ENCODE data around the gene CCL1. TPM values are rescaled to one million over a fixed set of nuclear protein-coding genes. Genes with fewer than 3 reads are reported as not detected.

The CCL1 gene
- total and polyA plus RNA-seq, 12 donors, result not detected

- Histone ChIP-seq H3K4me3 (no peak overlapping the region), H3K4me1 (peaks cover 0 to 49% (median 4%) of the 10 kb centered on the region in 9 donors), H3K27ac (no peak overlapping the region), H3K27me3 (peaks cover 0 to 32% (median 12%) of the 10 kb centered on the region in 7 donors), H3K9me3 (no peaks in the 10 kb centered on the region), H3K36me3 (no peaks in the 10 kb centered on the region)
- no peak for ATAC-seq
- no peak for DNase-seq
- WGBS, 2 donors, result 0 to 33% methylated on average over 1 of the region's 1 CpG
- intact Hi-C loops (cut with DNase I), result loop anchor here in 2 of 10 donors (10.0 kb wide), 1 partner anchor 591 kb away; no protein-coding TSS in a partner anchor
- TF ChIP-seq CTCF (IDR thresholded peaks at IDR 0.05), result no peak
Observed at GRCh38 chr17:34366010-34366409, 3.0 kb upstream of the CCL1 start.

GRCh38 chr17:34365340-34365739 lies 2.3 kb upstream of the CCL1 start:
- no peaks in the 10 kb centered on the region for H3K36me3 ChIP-seq
- intact Hi-C loops (cut with DNase I), result loop anchor here in 2 of 10 donors (10.0 kb wide), 1 partner anchor 591 kb away; no protein-coding TSS in a partner anchor
- H3K27me3 ChIP-seq, result peaks cover 0 to 32% (median 9%) of the 10 kb centered on the region in 7 donors
- H3K27ac ChIP-seq, result no peak overlapping the region
- DNase-seq, result no peak
- no peak for ATAC-seq
- H3K4me3 ChIP-seq, result no peak overlapping the region
- WGBS, 2 donors, result 65 to 76% methylated on average over 2 of the region's 2 CpGs
- no peaks in the 10 kb centered on the region for H3K9me3 ChIP-seq
- TF ChIP-seq CTCF (IDR thresholded peaks at IDR 0.05), result no peak
- peaks cover 0 to 49% (median 6%) of the 10 kb centered on the region in 9 donors for H3K4me1 ChIP-seq

GRCh38 chr17:34364751-34365150 lies 1.7 kb upstream of the CCL1 start:
- H3K4me1 ChIP-seq, result peaks cover 0 to 48% (median 6%) of the 10 kb centered on the region in 9 donors
- peaks cover 0 to 31% (median 3%) of the 10 kb centered on the region in 7 donors for H3K27me3 ChIP-seq
- intact Hi-C loops (cut with DNase I), result loop anchor here in 4 of 10 donors (5.0 to 10.0 kb wide), 3 partner anchors 52 to 590 kb away; no protein-coding TSS in a partner anchor
- DNase-seq (no peak), ATAC-seq (no peak)
- no peaks in the 10 kb centered on the region for H3K9me3 ChIP-seq
- 85 to 88% methylated on average over 2 of the region's 2 CpGs for WGBS, 2 donors
- H3K4me3 ChIP-seq, result no peak overlapping the region
- TF ChIP-seq CTCF (IDR thresholded peaks at IDR 0.05), result no peak
- no peaks in the 10 kb centered on the region for H3K36me3 ChIP-seq
- no peak overlapping the region for H3K27ac ChIP-seq

- Histone ChIP-seq H3K27ac (no peak overlapping the region), H3K9me3 (no peaks in the 10 kb centered on the region), H3K36me3 (no peaks in the 10 kb centered on the region), H3K4me1 (peaks cover 0 to 22% (median 6%) of the 10 kb centered on the region in 9 donors), H3K27me3 (peaks cover 0 to 30% (median 0%) of the 10 kb centered on the region in 7 donors), H3K4me3 (no peak overlapping the region)
- TF ChIP-seq CTCF (IDR thresholded peaks at IDR 0.05), result peak; percentile 98 to 100 (median 100)
- intact Hi-C loops (cut with DNase I), result loop anchor here (1.0 to 10.0 kb wide), 9 partner anchors 49 to 587 kb away; no protein-coding TSS in a partner anchor
- ATAC-seq (peak; percentile 86 to 96 (median 90)), DNase-seq (peak; percentile 90 to 91)
- WGBS, 2 donors, result 18 to 23% methylated on average over 8 of the region's 8 CpGs
Observed at GRCh38 chr17:34361478-34362061, 1.5 kb downstream of the CCL1 start.
